CD4-positive, alpha-beta memory T cell (primary cell): Measurements from ENCODE around the gene YIPF1. TPM values are rescaled to one million over a fixed set of nuclear protein-coding genes. Genes with fewer than 3 reads are reported as not detected.

Source experiments
- CTCF ChIA-PET: fragments of 350-600 bp; sonication (Branson Sonifier 250); formaldehyde crosslinking; loops from one replicate; lab custom pipeline; 2021; ENCODE audit warnings: inconsistent platforms; ENCODE audit not compliant: partially characterized antibody; lab: Charles Lee
- POLR2A ChIA-PET: fragments of 350-600 bp; sonication (Branson Sonifier 250); formaldehyde crosslinking; loops from one replicate; lab custom pipeline; 2021; ENCODE audit not compliant: partially characterized antibody; lab: Charles Lee
- DNase-seq, 5 donors: peaks; one replicate each; pipeline versions ENCODE4 v3.0.0 to v3.0.0-alpha.2; 2020 to 2022; ENCODE audit warnings: mixed read lengths in 1 of 5
- H3K27ac ChIP-seq: one replicate; pipeline ENCODE4 v1.7.0; 2013; ENCODE audit warnings: low read depth, low read length
- H3K27me3 ChIP-seq: 2 replicates; pipeline ENCODE4 v1.7.0; 2013; ENCODE audit warnings: mild to moderate bottlenecking, low read length, moderate library complexity; ENCODE audit not compliant: insufficient read depth
- H3K36me3 ChIP-seq: 2 replicates; pipeline ENCODE4 v1.7.0; 2013; ENCODE audit warnings: mild to moderate bottlenecking, low read length, moderate library complexity; ENCODE audit not compliant: insufficient read depth
- H3K4me1 ChIP-seq: 2 replicates; pipeline ENCODE4 v1.7.0; 2013; ENCODE audit warnings: mild to moderate bottlenecking, low read length, moderate library complexity; ENCODE audit not compliant: insufficient read depth
- H3K4me3 ChIP-seq, 2 donors: one replicate each; pipeline ENCODE4 v1.7.0; 2013; ENCODE audit warnings: low read length in 2 of 2, mild to moderate bottlenecking in 1 of 2
- H3K9me3 ChIP-seq, 2 donors: one replicate each; pipeline ENCODE4 v1.7.0; 2013; ENCODE audit warnings: low read length in 2 of 2, control low read depth in 1 of 2; ENCODE audit not compliant: control insufficient read depth in 1 of 2
- H3K27ac Mint-ChIP-seq, 7 donors: one replicate each; pipeline ENCODE4 v1.8.0; 2020 to 2021; ENCODE audit warnings: mixed read lengths in 7 of 7, mild to moderate bottlenecking in 6 of 7, inconsistent platforms in 3 of 7, moderate library complexity in 3 of 7
- H3K27me3 Mint-ChIP-seq, 2 donors: one replicate each; pipeline ENCODE4 v1.8.0; 2020 to 2021; ENCODE audit warnings: mixed read lengths in 2 of 2
- H3K36me3 Mint-ChIP-seq, 2 donors: one replicate each; pipeline ENCODE4 v1.8.0; 2020 to 2021; ENCODE audit warnings: mixed read lengths in 2 of 2, inconsistent platforms in 1 of 2, mild to moderate bottlenecking in 1 of 2
- H3K4me1 Mint-ChIP-seq, 4 donors: one replicate each; pipeline ENCODE4 v1.8.0; 2020 to 2021; ENCODE audit warnings: mixed read lengths in 4 of 4, mild to moderate bottlenecking in 1 of 4
- H3K4me3 Mint-ChIP-seq, 8 donors: one replicate each; pipeline ENCODE4 v1.8.0; 2020 to 2021; ENCODE audit warnings: mixed read lengths in 8 of 8, mild to moderate bottlenecking in 7 of 8, moderate library complexity in 6 of 8, inconsistent platforms in 3 of 8
- H3K9me3 Mint-ChIP-seq, 8 donors: one replicate each; pipeline ENCODE4 v1.8.0; 2020 to 2021; ENCODE audit warnings: mixed read lengths in 8 of 8, mild to moderate bottlenecking in 5 of 8, inconsistent platforms in 3 of 8, moderate library complexity in 1 of 8
- intact Hi-C: fragments of 100-400 bp; cut with micrococcal nuclease; formaldehyde crosslinking; loops from one replicate; pipeline ENCODE4 v1.15.1; 2023
- polyA plus RNA-seq, 2 donors: library from polyadenylated mRNA; unstranded; fragments of 300-500 nt; fragmentation: Illumina TruSeq; gene quantifications; one replicate each; pipeline ENCODE4 v1.2.3, GENCODE V29; 2021
- total RNA-seq, 2 experiments: library from RNA; stranded (reverse); gene quantifications; one replicate each; pipeline ENCODE4 v1.2.3, GENCODE V29; 2021

YIPF1 gene
- total and polyA plus RNA-seq, 4 experiments from 2014 or later, result 14.8 to 30.5 (median 20.2) TPM

- no peak overlapping the region for H3K4me3 Mint-ChIP-seq
- Histone ChIP-seq H3K4me3 (no peak overlapping the region), H3K27me3 (no peaks in the 10 kb centered on the region), H3K4me1 (peaks cover 5% of the 10 kb centered on the region), H3K9me3 (no peaks in the 10 kb centered on the region), H3K27ac (no peak overlapping the region), H3K36me3 (no peaks in the 10 kb centered on the region)
- CTCF ChIA-PET, result interaction anchor here (1.5 kb wide), 1 partner anchor 25 kb away, joined by 4 read pairs; no protein-coding TSS in a partner anchor
- intact Hi-C loops, result loop anchor here (10.0 kb wide), 1 partner anchor 601 kb away; the partner anchor contains the start of gene MAGOH
- peaks cover 0 to 17% of the 10 kb centered on the region in 2 donors for H3K36me3 Mint-ChIP-seq
- no peak for DNase-seq
- peak overlapping the region in 2 of 7 donors; percentile 16 to 97 for H3K27ac Mint-ChIP-seq
- POLR2A ChIA-PET, result interaction anchor here (1.0 kb wide), 1 partner anchor 110 kb away, joined by 3 read pairs; the partner anchor contains the start of genes IFT25 and LRRC42
- peaks cover 15 to 38% (median 24%) of the 10 kb centered on the region in 4 donors for H3K4me1 Mint-ChIP-seq
- no peaks in the 10 kb centered on the region for H3K9me3 Mint-ChIP-seq
- no peaks in the 10 kb centered on the region for H3K27me3 Mint-ChIP-seq
These were observed 54.1 kb downstream of the YIPF1 start for GRCh38 chr1:53835491-53835890.

DNA sequence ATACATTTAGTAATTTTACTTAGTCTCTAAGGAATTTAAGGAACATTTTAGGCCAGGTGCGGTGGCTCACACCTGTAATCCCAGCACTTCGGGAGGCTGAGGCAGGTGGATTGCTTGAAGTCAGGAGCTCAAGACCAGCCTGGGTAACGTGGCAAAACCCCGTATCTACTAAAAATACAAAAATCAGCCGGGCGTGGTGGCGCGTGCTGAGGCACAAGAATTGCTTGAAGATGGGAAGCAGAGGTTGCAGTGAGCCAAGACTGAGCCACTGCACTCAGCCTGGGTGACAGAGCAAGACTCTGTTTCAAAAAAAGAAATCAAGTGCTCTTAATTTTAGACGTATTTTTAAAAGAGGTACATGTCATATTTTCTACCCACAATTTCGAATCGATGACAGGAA lies 54.8 kb downstream of the YIPF1 start:
- ChIA-PET POLR2A (interaction anchor here (1.0 kb wide), 1 partner anchor 111 kb away, joined by 3 read pairs; the partner anchor contains the start of genes IFT25 and LRRC42), CTCF (no interaction called here)
- no peaks in the 10 kb centered on the region for H3K9me3 Mint-ChIP-seq
- no peaks in the 10 kb centered on the region for H3K9me3 ChIP-seq
- peaks cover 15 to 38% (median 24%) of the 10 kb centered on the region in 4 donors for H3K4me1 Mint-ChIP-seq
- no peak overlapping the region for H3K4me3 ChIP-seq
- H3K4me3 Mint-ChIP-seq, result no peak overlapping the region
- no peak overlapping the region for H3K27ac Mint-ChIP-seq
- H3K36me3 Mint-ChIP-seq, result peaks cover under 1 to 19% of the 10 kb centered on the region in 2 donors
- H3K27me3 Mint-ChIP-seq, result no peaks in the 10 kb centered on the region
- H3K27me3 ChIP-seq, result no peaks in the 10 kb centered on the region
- no peak for DNase-seq
- peaks cover 5% of the 10 kb centered on the region for H3K4me1 ChIP-seq
- intact Hi-C loops, result loop anchor here (10.0 kb wide), 1 partner anchor 600 kb away; the partner anchor contains the start of gene MAGOH
- H3K36me3 ChIP-seq, result no peaks in the 10 kb centered on the region
- no peak overlapping the region for H3K27ac ChIP-seq

GRCh38 chr1:53833393-53833792 lies 56.2 kb downstream of the YIPF1 start:
- H3K27me3 Mint-ChIP-seq, result no peaks in the 10 kb centered on the region
- H3K9me3 ChIP-seq, result no peaks in the 10 kb centered on the region
- ChIA-PET CTCF (interaction anchor here (1.3 kb wide), 1 partner anchor 114 kb away, joined by 3 read pairs; no protein-coding TSS in a partner anchor), POLR2A (no interaction called here)
- H3K36me3 Mint-ChIP-seq, result peaks cover 11 to 23% of the 10 kb centered on the region in 2 donors
- no peak for DNase-seq
- no peaks in the 10 kb centered on the region for H3K9me3 Mint-ChIP-seq
- intact Hi-C loops, result loop anchor here (10.0 kb wide), 1 partner anchor 599 kb away; the partner anchor contains the start of gene MAGOH
- no peaks in the 10 kb centered on the region for H3K27me3 ChIP-seq
- peaks cover 3% of the 10 kb centered on the region for H3K36me3 ChIP-seq
- H3K27ac Mint-ChIP-seq, result no peak overlapping the region
- no peak overlapping the region for H3K4me3 ChIP-seq
- no peak overlapping the region for H3K4me3 Mint-ChIP-seq
- peaks cover 12 to 32% (median 20%) of the 10 kb centered on the region in 4 donors for H3K4me1 Mint-ChIP-seq
- H3K27ac ChIP-seq, result no peak overlapping the region
- H3K4me1 ChIP-seq, result peaks cover 5% of the 10 kb centered on the region

DNA sequence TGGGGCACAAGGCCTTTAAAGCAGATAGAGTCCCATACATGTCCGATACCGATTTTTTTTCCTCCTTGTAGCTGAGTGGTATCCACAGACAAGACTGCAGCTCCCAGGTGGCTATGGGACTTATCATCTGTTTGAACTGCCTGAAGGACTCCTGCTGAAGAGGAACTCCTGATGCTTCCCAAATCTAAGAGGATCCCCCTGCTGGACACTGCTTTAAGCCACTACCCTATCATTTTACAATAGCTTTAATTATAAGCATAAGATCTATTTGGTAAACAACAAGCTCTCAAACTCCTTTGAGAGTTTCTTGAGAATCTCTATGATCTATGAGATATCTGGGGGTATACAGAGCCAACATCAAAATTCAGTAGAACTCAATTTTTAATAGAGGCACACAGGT lies 63.2 kb downstream of the YIPF1 start:
- H3K27ac ChIP-seq, result no peak overlapping the region
- no peak for DNase-seq
- no peaks in the 10 kb centered on the region for H3K9me3 Mint-ChIP-seq
- no peaks in the 10 kb centered on the region for H3K9me3 ChIP-seq
- POLR2A ChIA-PET, result interaction anchor here (0.5 kb wide), 1 partner anchor 15 kb away, joined by 3 read pairs; no protein-coding TSS in a partner anchor
- H3K4me3 ChIP-seq, result no peak overlapping the region
- peaks cover 39 to 51% of the 10 kb centered on the region in 2 donors for H3K36me3 Mint-ChIP-seq
- no peaks in the 10 kb centered on the region for H3K27me3 Mint-ChIP-seq
- CTCF ChIA-PET, result interaction anchor here (0.8 kb wide), 1 partner anchor 12 kb away, joined by 3 read pairs; the partner anchor contains the start of gene NDC1
- H3K4me3 Mint-ChIP-seq, result no peak overlapping the region
- H3K4me1 ChIP-seq, result no peaks in the 10 kb centered on the region
- H3K36me3 ChIP-seq, result peaks cover 15% of the 10 kb centered on the region
- no peaks in the 10 kb centered on the region for H3K27me3 ChIP-seq
- intact Hi-C loops, result no loop called here
- H3K27ac Mint-ChIP-seq, result peak overlapping the region in 1 of 7 donors; percentile 4
- peaks cover 0 to 2% (median 0%) of the 10 kb centered on the region in 4 donors for H3K4me1 Mint-ChIP-seq

DNA sequence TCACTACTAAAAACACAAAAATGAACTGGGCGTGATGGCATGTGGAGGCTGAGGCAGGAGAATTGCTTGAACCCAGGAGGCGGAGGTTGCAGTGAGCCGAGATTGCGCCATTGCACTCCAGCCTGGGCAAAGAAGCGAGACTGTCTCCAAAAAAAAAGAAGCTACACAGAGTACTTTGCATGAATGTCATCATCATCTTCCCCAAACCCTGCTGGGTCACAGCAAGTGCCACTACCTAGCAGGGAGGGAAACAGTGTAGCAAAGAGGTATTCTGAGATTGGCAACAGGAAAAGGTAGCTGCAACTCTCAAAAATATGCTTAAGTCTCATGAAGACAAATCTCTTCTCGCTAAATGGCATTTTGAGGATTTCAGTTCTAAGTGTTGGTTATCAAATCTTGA lies 64.3 kb downstream of the YIPF1 start:
- Mint-ChIP-seq H3K27ac (no peak overlapping the region), H3K4me3 (no peak overlapping the region), H3K9me3 (no peaks in the 10 kb centered on the region), H3K36me3 (peaks cover 39 to 51% of the 10 kb centered on the region in 2 donors), H3K4me1 (peaks cover 0 to 2% (median 0%) of the 10 kb centered on the region in 4 donors), H3K27me3 (no peaks in the 10 kb centered on the region)
- DNase-seq, result no peak
- Histone ChIP-seq H3K36me3 (peaks cover 15% of the 10 kb centered on the region), H3K27ac (no peak overlapping the region), H3K9me3 (no peaks in the 10 kb centered on the region), H3K4me1 (no peaks in the 10 kb centered on the region), H3K4me3 (no peak overlapping the region), H3K27me3 (no peaks in the 10 kb centered on the region)
- ChIA-PET CTCF (no interaction called here), POLR2A (no interaction called here)
- intact Hi-C loops, result no loop called here

DNA sequence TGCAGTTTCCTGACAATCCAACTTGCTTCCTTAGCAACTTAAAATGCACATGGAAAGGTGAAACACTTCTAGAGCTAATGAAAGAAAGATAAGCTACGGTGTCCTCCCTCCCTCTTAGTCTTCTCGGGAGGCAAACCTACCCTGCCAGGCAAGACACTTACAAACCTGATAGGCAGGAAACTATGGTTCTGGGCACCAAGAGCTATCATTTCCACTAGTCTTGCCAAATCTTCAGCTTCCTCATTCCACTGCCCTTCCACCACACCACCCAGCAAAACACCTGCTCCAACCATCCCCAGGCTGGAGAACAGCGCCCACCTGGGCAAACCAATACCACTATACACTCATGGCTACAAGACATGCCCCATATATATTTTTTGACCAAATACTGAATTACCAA lies 66.7 kb downstream of the YIPF1 start:
- CTCF ChIA-PET, result no interaction called here
- Histone ChIP-seq H3K27me3 (no peaks in the 10 kb centered on the region), H3K9me3 (no peaks in the 10 kb centered on the region), H3K36me3 (peaks cover 11% of the 10 kb centered on the region), H3K4me3 (no peak overlapping the region), H3K4me1 (no peaks in the 10 kb centered on the region), H3K27ac (no peak overlapping the region)
- POLR2A ChIA-PET, result no interaction called here
- Mint-ChIP-seq H3K4me3 (peak overlapping the region in 1 of 8 donors; percentile 42), H3K36me3 (peaks cover 37 to 60% of the 10 kb centered on the region in 2 donors), H3K4me1 (peaks cover 0 to 3% (median under 1%) of the 10 kb centered on the region in 4 donors), H3K27me3 (no peaks in the 10 kb centered on the region), H3K9me3 (no peaks in the 10 kb centered on the region), H3K27ac (peak overlapping the region in 1 of 7 donors; percentile 63)
- intact Hi-C loops, result no loop called here
- no peak for DNase-seq

GRCh38 chr1:53821380-53821779 lies 68.2 kb downstream of the YIPF1 start:
- peaks cover 5% of the 10 kb centered on the region for H3K36me3 ChIP-seq
- POLR2A ChIA-PET, result no interaction called here

More at GRCh38 chr1:53821380-53821779, 68.2 kb downstream of the YIPF1 start:
- intact Hi-C loops, result no loop called here
- Mint-ChIP-seq H3K4me1 (peaks cover 0 to 3% (median 0%) of the 10 kb centered on the region in 4 donors), H3K9me3 (no peaks in the 10 kb centered on the region), H3K4me3 (no peak overlapping the region), H3K36me3 (peaks cover 41 to 63% of the 10 kb centered on the region in 2 donors), H3K27ac (no peak overlapping the region), H3K27me3 (no peaks in the 10 kb centered on the region)
- no peaks in the 10 kb centered on the region for H3K4me1 ChIP-seq
- CTCF ChIA-PET, result no interaction called here
- no peak overlapping the region for H3K4me3 ChIP-seq
- DNase-seq, result no peak
- no peaks in the 10 kb centered on the region for H3K27me3 ChIP-seq
- no peak overlapping the region for H3K27ac ChIP-seq
- no peaks in the 10 kb centered on the region for H3K9me3 ChIP-seq
